ENCODE data around the gene DDB1.
A peak's percentile ranks its signal among the peaks of the same experiment; 100 is the strongest.

The DDB1 gene

GRCh38 chr11:61332281-61332796 is 566 bp downstream of the DDB1 start:
- Histone ChIP-seq H3K9me3 (ENCODE audit: control insufficient read depth, low read length) (no peaks in the 10 kb centered on the region), H3K36me3 (ENCODE audit: control insufficient read depth, insufficient read depth, low read length, severe bottlenecking) (peaks cover 20% of the 10 kb centered on the region), H3K27me3 (replicated peaks; ENCODE audit: control insufficient read depth, insufficient read depth, low read length) (no peaks in the 10 kb centered on the region), H3K4me1 (ENCODE audit: control insufficient read depth, insufficient read depth, low read length) (peaks cover 47% of the 10 kb centered on the region), H3K4me3 (ENCODE audit: low read length) (peak overlapping the region; percentile 94), H3K9ac (ENCODE audit: low read length) (peak overlapping the region; percentile 98)
- peak; percentile 72 for DNase-seq (ENCODE audit: low read depth)

GRCh38 chr11:61331651-61332050 is 1.3 kb downstream of the DDB1 start:
- Histone ChIP-seq H3K4me3 (ENCODE audit: low read length) (peak overlapping the region; percentile 94), H3K36me3 (ENCODE audit: control insufficient read depth, insufficient read depth, low read length, severe bottlenecking) (peaks cover 26% of the 10 kb centered on the region), H3K4me1 (ENCODE audit: control insufficient read depth, insufficient read depth, low read length) (peaks cover 49% of the 10 kb centered on the region), H3K9me3 (ENCODE audit: control insufficient read depth, low read length) (no peaks in the 10 kb centered on the region), H3K27me3 (replicated peaks; ENCODE audit: control insufficient read depth, insufficient read depth, low read length) (no peaks in the 10 kb centered on the region), H3K9ac (ENCODE audit: low read length) (peak overlapping the region; percentile 98)
- DNase-seq (ENCODE audit: low read depth) = no peak

DNA sequence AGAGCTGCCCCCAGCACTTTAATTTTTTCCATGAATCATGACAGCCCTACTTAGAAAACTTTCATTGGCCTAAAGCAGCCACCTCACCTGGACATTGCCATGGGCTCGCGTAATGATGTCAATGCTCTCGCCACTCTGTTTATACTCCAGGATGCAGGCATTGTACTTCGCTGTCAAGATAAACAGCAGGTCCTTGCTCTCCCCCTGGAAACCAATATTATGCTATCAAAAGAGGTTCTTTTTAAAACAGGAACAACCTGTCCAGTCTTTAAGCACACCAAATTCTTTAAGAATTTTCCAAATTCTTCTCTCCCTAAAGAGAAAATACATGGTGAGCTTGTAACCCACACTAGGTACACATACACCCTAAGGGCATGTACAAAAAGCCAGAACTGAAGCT is 3.0 kb downstream of the DDB1 start:
- peak; percentile 12 for DNase-seq (ENCODE audit: low read depth)
- H3K4me1 ChIP-seq (ENCODE audit: control insufficient read depth, insufficient read depth, low read length) = peaks cover 54% of the 10 kb centered on the region
- peaks cover 42% of the 10 kb centered on the region for H3K36me3 ChIP-seq (ENCODE audit: control insufficient read depth, insufficient read depth, low read length, severe bottlenecking)
- H3K4me3 ChIP-seq (ENCODE audit: low read length) = no peak overlapping the region
- no peak overlapping the region for H3K9ac ChIP-seq (ENCODE audit: low read length)
- no peaks in the 10 kb centered on the region for H3K9me3 ChIP-seq (ENCODE audit: control insufficient read depth, low read length)
- no peaks in the 10 kb centered on the region for H3K27me3 ChIP-seq (replicated peaks; ENCODE audit: control insufficient read depth, insufficient read depth, low read length)

DNA sequence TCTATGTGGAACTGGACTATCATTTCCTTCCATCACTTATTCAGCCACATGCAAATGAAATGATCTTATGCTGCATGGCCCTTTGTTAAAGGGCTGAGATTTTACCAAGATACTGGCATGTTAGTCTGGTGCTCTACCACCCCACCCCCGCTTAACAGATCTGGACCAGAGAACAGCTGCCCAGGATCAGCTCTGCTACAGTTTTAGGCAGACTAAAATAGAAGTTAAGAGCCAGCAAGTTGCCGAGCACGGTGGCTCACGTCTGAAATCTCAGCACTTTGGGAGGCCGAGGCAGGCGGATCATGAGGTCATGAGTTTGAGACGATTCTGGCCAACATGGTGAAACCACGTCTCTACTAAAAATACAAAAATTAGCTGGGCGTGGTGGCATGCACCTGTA is 4.6 kb downstream of the DDB1 start:
- DNase-seq (ENCODE audit: low read depth) = no peak
- H3K9ac ChIP-seq (ENCODE audit: low read length) = peak overlapping the region; percentile 53
- H3K9me3 ChIP-seq (ENCODE audit: control insufficient read depth, low read length) = no peaks in the 10 kb centered on the region
- peaks cover 48% of the 10 kb centered on the region for H3K4me1 ChIP-seq (ENCODE audit: control insufficient read depth, insufficient read depth, low read length)
- H3K27me3 ChIP-seq (replicated peaks; ENCODE audit: control insufficient read depth, insufficient read depth, low read length) = no peaks in the 10 kb centered on the region
- peaks cover 55% of the 10 kb centered on the region for H3K36me3 ChIP-seq (ENCODE audit: control insufficient read depth, insufficient read depth, low read length, severe bottlenecking)
- no peak overlapping the region for H3K4me3 ChIP-seq (ENCODE audit: low read length)

- peaks cover 62% of the 10 kb centered on the region for H3K36me3 ChIP-seq (ENCODE audit: control insufficient read depth, insufficient read depth, low read length, severe bottlenecking)
- H3K4me1 ChIP-seq (ENCODE audit: control insufficient read depth, insufficient read depth, low read length) = peaks cover 48% of the 10 kb centered on the region
- H3K9ac ChIP-seq (ENCODE audit: low read length) = no peak overlapping the region
- H3K9me3 ChIP-seq (ENCODE audit: control insufficient read depth, low read length) = no peaks in the 10 kb centered on the region
- H3K27me3 ChIP-seq (replicated peaks; ENCODE audit: control insufficient read depth, insufficient read depth, low read length) = no peaks in the 10 kb centered on the region
- peak; percentile 42 for DNase-seq (ENCODE audit: low read depth)
- no peak overlapping the region for H3K4me3 ChIP-seq (ENCODE audit: low read length)
Measured at GRCh38 chr11:61327669-61328071, 5.2 kb downstream of the DDB1 start.

DNA sequence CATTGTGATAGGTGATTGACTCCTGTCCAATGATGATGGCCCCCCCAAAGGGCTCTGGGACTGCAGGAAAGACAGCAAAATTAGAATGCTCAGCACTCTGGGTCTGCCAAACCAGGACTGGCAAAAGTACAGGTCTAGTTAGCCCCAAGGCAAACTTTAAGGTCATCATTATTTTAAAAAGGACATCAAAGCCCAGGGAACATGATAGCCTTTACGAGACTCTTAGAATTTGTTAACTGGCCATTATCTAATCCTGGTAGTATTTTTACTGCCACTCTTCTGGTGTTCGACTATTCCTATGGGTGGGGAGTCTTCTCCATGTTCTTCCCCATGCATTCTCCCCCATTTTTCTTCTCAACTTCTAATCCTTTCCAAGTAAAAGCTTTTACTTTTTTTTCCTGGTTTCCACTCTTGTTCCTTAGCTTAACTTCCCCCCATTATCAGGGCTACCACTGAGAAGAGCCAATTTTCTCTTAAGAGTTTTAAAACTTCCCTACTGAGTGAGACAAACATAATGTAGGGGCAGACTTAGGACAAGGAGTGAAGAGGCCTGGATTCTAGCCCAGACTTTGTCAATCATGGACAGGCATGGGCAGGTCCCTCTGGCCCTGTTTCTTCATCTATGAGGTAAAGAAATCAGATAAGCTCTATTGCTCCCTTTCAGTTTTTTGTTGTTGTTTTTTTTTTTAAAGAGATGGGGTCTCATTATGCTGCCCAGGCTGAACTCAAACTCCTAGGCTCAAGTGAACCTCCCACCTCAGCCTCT is 7.1 kb downstream of the DDB1 start:
- Histone ChIP-seq H3K9me3 (ENCODE audit: control insufficient read depth, low read length) (no peaks in the 10 kb centered on the region), H3K4me3 (ENCODE audit: low read length) (no peak overlapping the region), H3K36me3 (ENCODE audit: control insufficient read depth, insufficient read depth, low read length, severe bottlenecking) (peaks cover 80% of the 10 kb centered on the region), H3K4me1 (ENCODE audit: control insufficient read depth, insufficient read depth, low read length) (peaks cover 37% of the 10 kb centered on the region), H3K9ac (ENCODE audit: low read length) (no peak overlapping the region), H3K27me3 (replicated peaks; ENCODE audit: control insufficient read depth, insufficient read depth, low read length) (no peaks in the 10 kb centered on the region)
- peak; percentile 74 for DNase-seq (ENCODE audit: low read depth)

DNA sequence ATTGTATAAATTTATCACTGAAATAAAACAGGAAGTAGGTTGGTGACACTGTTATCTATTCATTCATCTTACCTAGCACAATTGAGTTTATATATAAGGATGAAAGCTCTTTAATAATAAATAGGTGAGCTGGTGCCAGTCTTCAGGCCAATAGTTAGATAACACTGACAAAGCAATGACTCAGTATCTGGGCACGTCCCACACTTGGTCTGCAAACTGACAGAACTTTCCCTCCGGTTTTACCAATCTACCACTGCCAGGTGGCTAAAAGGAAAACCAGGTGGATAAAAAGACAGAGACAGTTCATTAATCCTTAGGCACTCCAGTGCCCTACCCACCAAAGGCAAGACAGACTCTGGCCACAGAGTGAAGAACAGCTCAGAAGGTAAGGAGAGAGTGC is 17.6 kb downstream of the DDB1 start:
- no peak for DNase-seq (ENCODE audit: low read depth)
- H3K9ac ChIP-seq (ENCODE audit: low read length) = no peak overlapping the region
- no peaks in the 10 kb centered on the region for H3K9me3 ChIP-seq (ENCODE audit: control insufficient read depth, low read length)
- peaks cover 91% of the 10 kb centered on the region for H3K36me3 ChIP-seq (ENCODE audit: control insufficient read depth, insufficient read depth, low read length, severe bottlenecking)
- no peaks in the 10 kb centered on the region for H3K4me1 ChIP-seq (ENCODE audit: control insufficient read depth, insufficient read depth, low read length)
- no peaks in the 10 kb centered on the region for H3K27me3 ChIP-seq (replicated peaks; ENCODE audit: control insufficient read depth, insufficient read depth, low read length)
- H3K4me3 ChIP-seq (ENCODE audit: low read length) = no peak overlapping the region

- H3K4me3 ChIP-seq (ENCODE audit: low read length) = no peak overlapping the region
- H3K27me3 ChIP-seq (replicated peaks; ENCODE audit: control insufficient read depth, insufficient read depth, low read length) = no peaks in the 10 kb centered on the region
- no peak for DNase-seq (ENCODE audit: low read depth)
- no peaks in the 10 kb centered on the region for H3K9me3 ChIP-seq (ENCODE audit: control insufficient read depth, low read length)
- no peak overlapping the region for H3K9ac ChIP-seq (ENCODE audit: low read length)
- H3K4me1 ChIP-seq (ENCODE audit: control insufficient read depth, insufficient read depth, low read length) = no peaks in the 10 kb centered on the region
- peaks cover 100% of the 10 kb centered on the region for H3K36me3 ChIP-seq (ENCODE audit: control insufficient read depth, insufficient read depth, low read length, severe bottlenecking)
Measured at GRCh38 chr11:61310749-61311148, 22.2 kb downstream of the DDB1 start.

DNA sequence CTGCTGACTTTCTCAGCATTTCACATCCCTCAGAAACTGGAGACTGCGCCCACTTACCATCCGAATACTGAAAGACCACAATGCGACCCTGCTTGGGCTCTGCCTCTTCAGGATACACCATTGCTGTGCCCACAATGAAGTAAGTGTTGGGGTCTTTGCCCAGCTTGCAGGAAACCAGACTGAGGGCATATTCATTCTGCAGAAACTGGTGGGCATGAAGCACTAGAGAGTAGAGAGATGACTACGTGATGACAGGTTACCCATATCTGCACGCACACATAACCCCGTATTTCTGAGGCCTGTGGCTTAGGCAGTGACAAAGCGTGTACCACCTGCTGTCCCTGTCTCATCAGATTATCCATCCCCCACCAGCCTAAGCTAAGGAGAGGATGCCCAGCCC is 23.2 kb downstream of the DDB1 start:
- no peaks in the 10 kb centered on the region for H3K27me3 ChIP-seq (replicated peaks; ENCODE audit: control insufficient read depth, insufficient read depth, low read length)
- no peaks in the 10 kb centered on the region for H3K4me1 ChIP-seq (ENCODE audit: control insufficient read depth, insufficient read depth, low read length)
- DNase-seq (ENCODE audit: low read depth) = no peak
- no peak overlapping the region for H3K9ac ChIP-seq (ENCODE audit: low read length)
- no peak overlapping the region for H3K4me3 ChIP-seq (ENCODE audit: low read length)
- peaks cover 99% of the 10 kb centered on the region for H3K36me3 ChIP-seq (ENCODE audit: control insufficient read depth, insufficient read depth, low read length, severe bottlenecking)
- no peaks in the 10 kb centered on the region for H3K9me3 ChIP-seq (ENCODE audit: control insufficient read depth, low read length)

DNA sequence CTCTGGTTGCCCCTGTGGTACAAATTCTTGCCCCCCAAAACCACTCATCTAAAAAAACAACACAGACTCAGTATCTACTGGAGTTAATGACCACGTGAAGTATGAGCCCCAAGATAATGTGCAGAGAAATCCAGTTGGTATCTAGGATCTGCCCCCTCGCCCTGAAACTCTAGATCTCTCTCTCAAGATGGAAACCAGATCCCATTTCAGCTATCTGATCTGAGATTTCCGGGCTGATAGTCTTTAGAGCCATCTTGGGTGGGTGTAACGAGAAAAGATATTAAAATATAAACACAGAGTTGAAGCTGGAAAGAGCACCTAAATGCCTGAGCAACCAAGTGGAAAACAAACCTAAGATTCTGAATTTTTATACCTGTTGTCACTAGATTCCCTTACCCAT is 23.8 kb downstream of the DDB1 start:
- H3K4me3 ChIP-seq (ENCODE audit: low read length) = no peak overlapping the region
- peaks cover 98% of the 10 kb centered on the region for H3K36me3 ChIP-seq (ENCODE audit: control insufficient read depth, insufficient read depth, low read length, severe bottlenecking)
- no peaks in the 10 kb centered on the region for H3K4me1 ChIP-seq (ENCODE audit: control insufficient read depth, insufficient read depth, low read length)
- no peaks in the 10 kb centered on the region for H3K27me3 ChIP-seq (replicated peaks; ENCODE audit: control insufficient read depth, insufficient read depth, low read length)
- H3K9me3 ChIP-seq (ENCODE audit: control insufficient read depth, low read length) = no peaks in the 10 kb centered on the region
- no peak for DNase-seq (ENCODE audit: low read depth)
- no peak overlapping the region for H3K9ac ChIP-seq (ENCODE audit: low read length)

DNA sequence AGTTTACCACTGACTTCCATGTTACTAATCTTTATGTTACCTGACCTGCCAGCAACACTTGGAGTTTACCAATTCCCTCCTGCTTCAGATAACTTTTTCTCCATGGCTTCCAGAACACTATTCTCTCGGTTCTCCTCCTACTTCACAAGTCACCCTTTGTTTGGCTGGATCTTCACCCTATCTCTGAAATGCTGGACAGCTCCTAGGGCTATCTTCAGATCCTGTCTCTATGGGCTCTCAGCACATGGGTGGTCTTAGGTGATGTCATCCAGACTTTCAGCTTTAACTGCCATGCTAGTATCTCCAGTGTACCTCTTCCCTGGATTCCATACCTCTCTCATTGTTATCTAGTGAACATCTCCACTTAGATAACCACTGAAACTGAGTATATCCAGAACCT is 25.6 kb downstream of the DDB1 start:
- DNase-seq (ENCODE audit: low read depth) = no peak

GRCh38 chr11:61306221-61306620 is 26.7 kb downstream of the DDB1 start:
- DNase-seq (ENCODE audit: low read depth) = no peak
- no peak overlapping the region for H3K9ac ChIP-seq (ENCODE audit: low read length)
- no peaks in the 10 kb centered on the region for H3K9me3 ChIP-seq (ENCODE audit: control insufficient read depth, low read length)
- H3K36me3 ChIP-seq (ENCODE audit: control insufficient read depth, insufficient read depth, low read length, severe bottlenecking) = peaks cover 98% of the 10 kb centered on the region
- H3K4me1 ChIP-seq (ENCODE audit: control insufficient read depth, insufficient read depth, low read length) = no peaks in the 10 kb centered on the region
- no peak overlapping the region for H3K4me3 ChIP-seq (ENCODE audit: low read length)
- H3K27me3 ChIP-seq (replicated peaks; ENCODE audit: control insufficient read depth, insufficient read depth, low read length) = no peaks in the 10 kb centered on the region

More for the DNA sequence above, 25.6 kb downstream of the DDB1 start:
- no peaks in the 10 kb centered on the region for H3K9me3 ChIP-seq (ENCODE audit: control insufficient read depth, low read length)
- no peak overlapping the region for H3K9ac ChIP-seq (ENCODE audit: low read length)
- H3K36me3 ChIP-seq (ENCODE audit: control insufficient read depth, insufficient read depth, low read length, severe bottlenecking) = peaks cover 98% of the 10 kb centered on the region
- H3K27me3 ChIP-seq (replicated peaks; ENCODE audit: control insufficient read depth, insufficient read depth, low read length) = no peaks in the 10 kb centered on the region
- no peaks in the 10 kb centered on the region for H3K4me1 ChIP-seq (ENCODE audit: control insufficient read depth, insufficient read depth, low read length)
- no peak overlapping the region for H3K4me3 ChIP-seq (ENCODE audit: low read length)

Measured in adipocyte (in vitro differentiated cells).